ENCODE data around the gene HOATZ. TPM values are rescaled to one million over a fixed set of nuclear protein-coding genes. Genes with fewer than 3 reads are reported as not detected.

HOATZ gene
- total RNA-seq, 4 donors from 2014 or later = not detected

GRCh38 chr11:111524056-111524455 is 9.5 kb downstream of the HOATZ start:
- no peaks in the 10 kb centered on the region for H3K27me3 ChIP-seq
- no peak overlapping the region for H3K4me3 ChIP-seq
- TF ChIP-seq POLR2A (IDR thresholded peaks at IDR 0.05) (no peak), CTCF (IDR thresholded peaks at IDR 0.05) (no peak), POLR2AphosphoS5 (IDR thresholded peaks at IDR 0.05) (no peak), EP300 (IDR thresholded peaks at IDR 0.05) (no peak)
- H3K27ac ChIP-seq = no peak overlapping the region
- WGBS, 2 donors (ENCODE audit: low coverage in 1 of 2) = 58 to 67% methylated on average over 1 of the region's 1 CpG
- H3K4me1 ChIP-seq = no peaks in the 10 kb centered on the region
- ATAC-seq = no peak
- H3K9me3 ChIP-seq = no peaks in the 10 kb centered on the region
- no peaks in the 10 kb centered on the region for H3K36me3 ChIP-seq

GRCh38 chr11:111525456-111525855 is 10.9 kb downstream of the HOATZ start:
- Histone ChIP-seq H3K27ac (no peak overlapping the region), H3K36me3 (no peaks in the 10 kb centered on the region), H3K4me1 (no peaks in the 10 kb centered on the region), H3K4me3 (no peak overlapping the region), H3K27me3 (no peaks in the 10 kb centered on the region), H3K9me3 (no peaks in the 10 kb centered on the region)
- 100% methylated on average over 1 of the region's 1 CpG; no CpG with 5 or more reads in 1 of the 2 donors for WGBS, 2 donors (ENCODE audit: low coverage in 1 of 2)
- ATAC-seq = no peak
- no peak for TF ChIP-seq CTCF (IDR thresholded peaks at IDR 0.05)
- TF ChIP-seq POLR2AphosphoS5 (IDR thresholded peaks at IDR 0.05) = no peak
- no peak for TF ChIP-seq EP300 (IDR thresholded peaks at IDR 0.05)
- TF ChIP-seq POLR2A (IDR thresholded peaks at IDR 0.05) = no peak

DNA sequence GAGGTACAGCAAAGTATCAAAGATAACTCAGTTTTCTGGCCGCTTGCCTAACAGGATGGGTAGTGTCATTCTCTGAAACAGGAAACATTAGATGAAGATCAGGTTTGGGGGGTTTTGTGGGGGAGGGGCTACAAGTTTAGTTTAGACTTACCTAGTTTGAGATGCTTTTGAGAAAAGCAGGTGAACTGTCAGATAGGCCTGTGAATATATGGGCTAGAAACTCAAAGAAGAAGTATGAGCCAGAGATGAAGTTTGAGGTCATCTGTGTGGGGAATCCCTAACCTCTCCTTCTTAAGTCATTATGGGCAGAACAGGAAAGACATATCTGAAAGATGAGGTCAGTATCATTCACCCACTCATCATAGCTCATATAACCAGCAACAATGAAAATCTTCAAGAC is 11.9 kb downstream of the HOATZ start:
- Histone ChIP-seq H3K9me3 (no peaks in the 10 kb centered on the region), H3K36me3 (no peaks in the 10 kb centered on the region), H3K4me1 (no peaks in the 10 kb centered on the region), H3K4me3 (no peak overlapping the region), H3K27me3 (no peaks in the 10 kb centered on the region), H3K27ac (no peak overlapping the region)
- ATAC-seq = no peak
- TF ChIP-seq CTCF (IDR thresholded peaks at IDR 0.05) (no peak), POLR2AphosphoS5 (IDR thresholded peaks at IDR 0.05) (no peak), POLR2A (IDR thresholded peaks at IDR 0.05) (no peak), EP300 (IDR thresholded peaks at IDR 0.05) (no peak)
- 73 to 100% methylated on average over 1 of the region's 1 CpG for WGBS, 2 donors (ENCODE audit: low coverage in 1 of 2)

GRCh38 chr11:111527279-111527678 is 12.7 kb downstream of the HOATZ start:
- no peaks in the 10 kb centered on the region for H3K4me1 ChIP-seq
- TF ChIP-seq POLR2A (IDR thresholded peaks at IDR 0.05) (no peak), POLR2AphosphoS5 (IDR thresholded peaks at IDR 0.05) (no peak), CTCF (IDR thresholded peaks at IDR 0.05) (no peak), EP300 (IDR thresholded peaks at IDR 0.05) (no peak)
- no peaks in the 10 kb centered on the region for H3K27me3 ChIP-seq
- no peak for ATAC-seq
- H3K4me3 ChIP-seq = no peak overlapping the region
- no peak overlapping the region for H3K27ac ChIP-seq
- 86 to 94% methylated on average over 1 of the region's 1 CpG for WGBS, 2 donors (ENCODE audit: low coverage in 1 of 2)
- no peaks in the 10 kb centered on the region for H3K36me3 ChIP-seq
- H3K9me3 ChIP-seq = no peaks in the 10 kb centered on the region

DNA sequence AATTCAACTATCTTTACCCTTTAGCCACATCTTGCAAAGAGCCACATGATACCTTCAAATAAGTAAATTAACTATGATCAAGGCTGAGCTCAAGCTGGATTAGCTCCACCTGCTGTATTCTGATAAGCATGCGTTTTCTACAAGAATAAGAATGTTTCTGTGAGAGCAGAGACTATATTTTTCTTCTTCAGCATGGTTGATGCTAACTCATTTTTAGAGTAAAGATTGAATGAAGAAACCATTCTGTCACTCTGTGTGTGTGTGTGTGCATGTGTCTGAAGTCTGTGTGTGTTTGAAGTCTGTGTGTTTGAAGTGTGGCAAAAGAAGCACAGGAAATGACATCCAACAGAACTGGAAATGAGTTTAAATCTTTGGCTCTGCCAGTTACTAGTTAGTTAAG is 14.0 kb downstream of the HOATZ start:
- ATAC-seq = no peak
- Histone ChIP-seq H3K4me3 (no peak overlapping the region), H3K4me1 (no peaks in the 10 kb centered on the region), H3K36me3 (no peaks in the 10 kb centered on the region), H3K9me3 (no peaks in the 10 kb centered on the region), H3K27me3 (no peaks in the 10 kb centered on the region), H3K27ac (no peak overlapping the region)
- no peak for TF ChIP-seq POLR2A (IDR thresholded peaks at IDR 0.05)
- TF ChIP-seq POLR2AphosphoS5 (IDR thresholded peaks at IDR 0.05) = no peak
- no peak for TF ChIP-seq CTCF (IDR thresholded peaks at IDR 0.05)
- TF ChIP-seq EP300 (IDR thresholded peaks at IDR 0.05) = no peak
- 25 to 73% methylated on average over 1 of the region's 1 CpG for WGBS, 2 donors (ENCODE audit: low coverage in 1 of 2)

All from gastroesophageal sphincter (tissue), 4 donors.